HG02840 (cell line): ENCODE data around the gene MRPL21.

Source experiments
- ATAC-seq: cut with Tn5 transposase; IDR thresholded peaks from one replicate; pipeline ENCODE4 v1.9.1; 2021; ENCODE audit warnings: mild to moderate bottlenecking, moderate library complexity, moderate number of reproducible peaks; ENCODE audit not compliant: unreplicated experiment, low FRiP score

The MRPL21 gene

GRCh38 chr11:68903288-68904247, at the start of gene MRPL21, which contains the start of gene IGHMBP2:
MRPL21 (minus strand) TSS chr11:68903832; CDS start chr11:68903810, 22 bp downstream.
IGHMBP2 (plus strand) TSS chr11:68903891; CDS start chr11:68903953, 62 bp downstream.
- ATAC-seq = peak; percentile 85

- ATAC-seq = no peak
Measured at GRCh38 chr11:68950762-68951161, 47.1 kb upstream of the MRPL21 start.

- no peak for ATAC-seq
Measured at GRCh38 chr11:68950270-68950669, 46.6 kb upstream of the MRPL21 start.

GRCh38 chr11:68948935-68949334, 45.3 kb upstream of the MRPL21 start:
- no peak for ATAC-seq

GRCh38 chr11:68948496-68948895, 44.9 kb upstream of the MRPL21 start:
- ATAC-seq = no peak

- no peak for ATAC-seq
Measured at GRCh38 chr11:68947151-68947550, 43.5 kb upstream of the MRPL21 start.

GRCh38 chr11:68946416-68947090, 42.9 kb upstream of the MRPL21 start:
- no peak for ATAC-seq

GRCh38 chr11:68942751-68943271, 39.2 kb upstream of the MRPL21 start:
- no peak for ATAC-seq

GRCh38 chr11:68942095-68942620, 38.5 kb upstream of the MRPL21 start:
- ATAC-seq = no peak

GRCh38 chr11:68941324-68942094, 37.9 kb upstream of the MRPL21 start:
- no peak for ATAC-seq

GRCh38 chr11:68940651-68941323, 37.2 kb upstream of the MRPL21 start:
- ATAC-seq = no peak

GRCh38 chr11:68939583-68940555, 36.2 kb upstream of the MRPL21 start:
- no peak for ATAC-seq

- ATAC-seq = no peak
Measured at GRCh38 chr11:68938816-68939582, 35.4 kb upstream of the MRPL21 start.

- ATAC-seq = no peak
Measured at GRCh38 chr11:68938088-68938487, 34.5 kb upstream of the MRPL21 start.

GRCh38 chr11:68936676-68937620, 33.3 kb upstream of the MRPL21 start:
- ATAC-seq = no peak

GRCh38 chr11:68936358-68936636, 32.7 kb upstream of the MRPL21 start:
- ATAC-seq = no peak
